ENCODE measurements around the gene HDLBP.

HDLBP gene

GRCh38 chr2:241257419-241258032, 57.9 kb downstream of the HDLBP start:
- Histone ChIP-seq H3K4me3 (ENCODE audit: low read depth, low read length) (no peak overlapping the region), H3K27ac (no peak overlapping the region), H3K27me3 (replicated peaks) (no peaks in the 10 kb centered on the region), H3K36me3 (replicated peaks) (peaks cover 92% of the 10 kb centered on the region)
- no peak for DNase-seq
- no peak for TF ChIP-seq CTCF (IDR thresholded peaks at IDR 0.05; ENCODE audit: low read depth, low read length, missing control alignments)
- in situ Hi-C loops (cut with HindIII; ENCODE audit: low pct_ligation_motif_present, low sequenced_read_pairs) = no loop called here

GRCh38 chr2:241256168-241256545, 59.3 kb downstream of the HDLBP start:
- Histone ChIP-seq H3K36me3 (replicated peaks) (peaks cover 92% of the 10 kb centered on the region), H3K27ac (no peak overlapping the region), H3K4me3 (ENCODE audit: low read depth, low read length) (no peak overlapping the region), H3K27me3 (replicated peaks) (no peaks in the 10 kb centered on the region)
- DNase-seq = no peak
- TF ChIP-seq CTCF (IDR thresholded peaks at IDR 0.05; ENCODE audit: low read depth, low read length, missing control alignments) = no peak
- in situ Hi-C loops (cut with HindIII; ENCODE audit: low pct_ligation_motif_present, low sequenced_read_pairs) = no loop called here

GRCh38 chr2:241255542-241256167, 59.8 kb downstream of the HDLBP start:
- DNase-seq = no peak

GRCh38 chr2:241254904-241255351, 60.5 kb downstream of the HDLBP start:
- H3K27ac ChIP-seq = no peak overlapping the region
- in situ Hi-C loops (cut with HindIII; ENCODE audit: low pct_ligation_motif_present, low sequenced_read_pairs) = no loop called here
- H3K4me3 ChIP-seq (ENCODE audit: low read depth, low read length) = no peak overlapping the region
- no peak for DNase-seq
- TF ChIP-seq CTCF (IDR thresholded peaks at IDR 0.05; ENCODE audit: low read depth, low read length, missing control alignments) = no peak
- no peaks in the 10 kb centered on the region for H3K27me3 ChIP-seq (replicated peaks)
- H3K36me3 ChIP-seq (replicated peaks) = peaks cover 94% of the 10 kb centered on the region

More at GRCh38 chr2:241255542-241256167, 59.8 kb downstream of the HDLBP start:
- Histone ChIP-seq H3K4me3 (ENCODE audit: low read depth, low read length) (no peak overlapping the region), H3K27me3 (replicated peaks) (no peaks in the 10 kb centered on the region), H3K27ac (no peak overlapping the region), H3K36me3 (replicated peaks) (peaks cover 94% of the 10 kb centered on the region)
- no peak for TF ChIP-seq CTCF (IDR thresholded peaks at IDR 0.05; ENCODE audit: low read depth, low read length, missing control alignments)
- in situ Hi-C loops (cut with HindIII; ENCODE audit: low pct_ligation_motif_present, low sequenced_read_pairs) = no loop called here

- DNase-seq = no peak
- TF ChIP-seq CTCF (IDR thresholded peaks at IDR 0.05; ENCODE audit: low read depth, low read length, missing control alignments) = no peak
- in situ Hi-C loops (cut with HindIII; ENCODE audit: low pct_ligation_motif_present, low sequenced_read_pairs) = no loop called here
- H3K27ac ChIP-seq = no peak overlapping the region
- no peak overlapping the region for H3K4me3 ChIP-seq (ENCODE audit: low read depth, low read length)
- H3K27me3 ChIP-seq (replicated peaks) = no peaks in the 10 kb centered on the region
- H3K36me3 ChIP-seq (replicated peaks) = peaks cover 96% of the 10 kb centered on the region
Observed at GRCh38 chr2:241252778-241253475, 62.5 kb downstream of the HDLBP start.

Measured in brain microvascular endothelial cell (primary cell).